ENCODE measurements around the gene UBA1.

GRCh38 chrX:47209508-47210238, 16.0 kb downstream of the UBA1 start:
- no peak for TF ChIP-seq EED (IDR thresholded peaks at IDR 0.05; ENCODE audit: low read depth)
- TF ChIP-seq ATF7 (IDR thresholded peaks at IDR 0.05; ENCODE audit: low read depth) = no peak
- TF ChIP-seq STAT1 (conservative IDR thresholded peaks at IDR 0.05) = no peak

Data from GM12878 (cell line).